ENCODE data around the gene UPF1. TPM values are rescaled to one million over a fixed set of nuclear protein-coding genes. Genes with fewer than 3 reads are reported as not detected.
"Not testable (repeated sequence)": the region's sequence is repeated elsewhere in the genome, so short reads cannot be mapped to it uniquely, and the experiment has no call there.

The UPF1 gene
- total RNA-seq, 1 experiment from 2014 or later, result 50.4 TPM

- Histone ChIP-seq H3K27me3 (no peaks in the 10 kb centered on the region), H3K4me1 (peaks cover 17% of the 10 kb centered on the region), H3K27ac (no peak overlapping the region), H3K4me3 (no peak overlapping the region), H3K36me3 (peaks cover 7% of the 10 kb centered on the region; the same call in 1 of the 2 replicates), H3K9me3 (replicated peaks) (no peaks in the 10 kb centered on the region)
- no peak for DNase-seq
Measured at GRCh38 chr19:18897094-18898029, 65.6 kb downstream of the UPF1 start.

DNA sequence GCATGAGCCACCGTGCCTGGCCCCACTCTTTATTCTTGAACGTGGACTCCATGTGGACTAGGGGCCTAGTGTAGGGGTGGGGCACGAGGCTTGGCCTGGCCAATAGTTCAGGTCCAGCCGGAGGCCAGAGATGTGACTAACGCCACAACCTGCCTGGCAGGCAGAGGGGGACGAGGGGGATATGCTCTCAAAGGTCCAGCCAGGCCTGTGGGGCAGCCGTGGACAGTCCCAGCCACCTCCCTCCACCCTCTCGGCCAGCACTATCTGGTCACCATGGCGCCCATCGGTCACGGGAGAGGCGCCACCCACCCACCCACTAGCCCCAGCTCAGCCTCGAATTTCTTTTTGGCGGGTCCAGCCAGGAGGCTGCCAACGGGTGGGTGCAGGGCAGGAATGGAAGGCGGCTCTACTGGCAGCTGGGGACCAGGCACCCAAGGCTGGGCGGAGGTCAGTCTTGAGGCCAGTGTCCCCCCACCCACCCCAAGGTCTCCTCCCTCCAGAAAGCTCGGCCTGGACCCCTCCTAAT is 66.4 kb downstream of the UPF1 start:
- H3K27ac ChIP-seq, result no peak overlapping the region
- H3K4me1 ChIP-seq, result peaks cover 17% of the 10 kb centered on the region
- no peaks in the 10 kb centered on the region for H3K9me3 ChIP-seq (replicated peaks)
- no peaks in the 10 kb centered on the region for H3K27me3 ChIP-seq
- peaks cover 7% of the 10 kb centered on the region; the same call in 1 of the 2 replicates for H3K36me3 ChIP-seq
- peak; percentile 37 to 42 for DNase-seq
- H3K4me3 ChIP-seq, result no peak overlapping the region

DNA sequence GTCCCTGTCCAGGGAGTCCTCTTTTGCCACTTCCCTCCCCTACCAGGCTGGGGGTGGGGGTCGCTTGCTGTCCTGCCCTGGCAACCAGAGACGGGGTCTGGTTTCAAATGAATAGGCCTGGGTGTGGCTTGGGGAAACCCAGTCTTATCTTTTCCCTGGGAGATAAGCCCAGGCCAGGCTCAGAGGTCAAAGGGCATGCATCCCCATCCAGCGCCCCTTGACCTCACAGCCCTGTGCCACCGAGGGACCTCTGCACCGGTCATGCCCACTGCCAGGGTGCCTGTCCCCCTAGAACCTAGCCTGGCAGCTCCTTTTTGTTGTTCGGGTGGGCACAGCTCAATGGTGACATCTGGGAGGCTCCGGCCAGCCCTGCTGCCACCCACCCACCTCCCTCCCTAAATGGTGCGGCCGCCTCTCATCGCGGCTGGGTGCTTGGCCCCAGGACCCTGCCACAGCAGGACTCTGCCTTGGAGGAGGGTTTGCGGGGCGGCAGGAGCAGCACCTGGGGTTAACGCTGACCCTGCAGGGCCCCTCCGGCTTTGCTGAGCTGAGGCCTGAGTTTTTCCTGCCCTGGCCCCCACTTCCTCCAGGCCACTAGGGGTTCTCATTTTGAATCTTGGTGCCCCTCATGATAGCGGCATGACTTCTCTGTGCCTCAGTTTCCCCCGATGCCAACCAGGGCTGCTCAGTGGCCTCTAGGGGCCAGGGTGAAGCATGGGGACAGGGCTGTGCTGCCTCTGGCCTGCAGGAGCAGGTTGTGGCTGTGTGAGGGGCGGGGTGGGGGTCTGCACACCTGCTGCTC is 67.0 kb downstream of the UPF1 start:
- Histone ChIP-seq H3K27me3 (no peaks in the 10 kb centered on the region), H3K27ac (no peak overlapping the region), H3K4me3 (no peak overlapping the region), H3K9me3 (replicated peaks) (no peaks in the 10 kb centered on the region), H3K4me1 (peaks cover 14% of the 10 kb centered on the region), H3K36me3 (peaks cover 7% of the 10 kb centered on the region; the same call in 1 of the 2 replicates)
- no peak for DNase-seq

DNA sequence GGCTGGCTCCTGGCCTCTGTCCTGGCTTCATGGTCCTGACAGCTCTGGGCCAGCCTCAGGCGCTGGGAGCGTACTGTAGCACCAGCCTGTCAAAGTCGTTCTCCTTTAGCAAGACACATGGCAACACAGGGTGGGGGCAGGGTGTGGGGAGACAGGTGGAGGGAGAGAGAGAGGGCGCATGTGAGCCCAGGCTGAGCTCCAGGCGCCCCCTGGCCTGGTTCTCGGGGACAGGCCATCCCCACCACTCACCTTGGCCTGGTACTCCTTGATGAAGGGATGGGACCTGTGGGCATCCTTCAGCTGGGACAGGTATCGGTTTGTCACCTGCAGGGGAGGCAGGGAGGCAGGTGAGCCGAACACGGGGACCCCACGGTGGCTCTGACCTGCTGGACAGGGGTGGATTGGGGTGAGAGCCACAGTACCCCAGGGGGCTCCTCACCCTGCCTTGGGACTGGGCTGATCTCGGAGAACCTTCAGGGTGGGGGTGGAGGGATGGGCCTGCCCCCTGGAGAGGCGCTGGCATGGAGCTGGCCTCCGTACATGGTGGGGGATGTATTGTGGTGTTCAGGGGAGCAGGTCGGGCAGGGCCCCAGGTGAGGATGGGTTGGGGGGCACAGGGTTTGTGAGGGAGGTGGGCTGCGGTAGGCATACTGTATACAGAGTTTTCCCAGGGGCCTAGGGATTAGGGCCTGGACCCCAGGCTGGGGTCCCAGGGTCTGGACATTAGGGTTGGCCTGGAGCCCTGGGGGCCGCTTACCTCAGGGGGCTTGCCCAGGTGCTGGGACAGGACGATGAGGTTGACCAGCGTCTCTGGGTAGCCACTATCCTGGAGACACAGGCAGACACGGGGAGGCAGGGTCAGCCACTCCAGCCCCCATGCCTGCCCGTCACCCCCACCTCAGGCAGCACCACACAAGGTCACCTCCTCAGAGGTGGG is 68.1 kb downstream of the UPF1 start:
- Histone ChIP-seq H3K27me3 (no peaks in the 10 kb centered on the region), H3K9me3 (replicated peaks) (no peaks in the 10 kb centered on the region), H3K4me3 (no peak overlapping the region), H3K36me3 (peaks cover 7% of the 10 kb centered on the region; the same call in 1 of the 2 replicates), H3K27ac (no peak overlapping the region), H3K4me1 (peaks cover 6% of the 10 kb centered on the region; the same call in 1 of the 2 replicates)
- DNase-seq, result no peak

DNA sequence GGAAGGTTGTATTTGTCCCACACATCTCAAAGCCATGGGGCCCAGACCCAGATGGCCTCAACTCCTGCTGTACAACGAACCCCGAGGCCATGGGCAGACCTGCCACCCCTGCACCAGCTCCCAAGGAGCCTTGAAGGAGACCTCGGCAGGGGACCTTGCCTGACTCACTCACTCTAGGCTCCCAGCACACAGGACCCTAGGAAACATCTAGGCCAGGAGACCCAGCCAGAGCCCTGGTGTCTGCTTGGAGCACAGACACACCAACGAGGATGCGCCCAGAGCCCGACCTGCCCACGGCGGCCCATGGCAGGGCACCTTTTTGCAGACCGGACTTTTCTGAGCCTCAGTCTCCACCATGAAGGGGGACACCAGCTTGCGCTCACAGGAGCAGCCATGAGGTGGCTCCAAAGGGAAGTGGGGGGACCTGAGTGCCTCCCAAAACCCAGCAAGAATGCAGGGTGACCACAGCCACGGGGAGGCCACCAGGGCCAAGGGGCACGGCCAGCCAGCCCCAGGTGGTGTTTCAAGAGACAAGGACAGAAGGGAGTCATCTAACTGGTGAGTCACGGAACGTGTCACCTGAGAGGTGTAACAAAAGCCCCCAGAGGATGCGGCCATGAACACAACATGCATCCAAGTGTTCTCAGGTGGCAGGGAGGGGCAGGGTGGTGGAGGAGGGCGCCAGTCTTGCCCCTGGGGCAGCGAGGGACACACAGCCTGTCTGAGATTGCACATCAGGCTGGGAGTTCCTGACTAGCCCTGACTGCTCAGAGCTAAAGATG is 69.1 kb downstream of the UPF1 start:
- H3K9me3 ChIP-seq (replicated peaks), result no peaks in the 10 kb centered on the region
- H3K4me1 ChIP-seq, result peaks cover 6% of the 10 kb centered on the region; the same call in 1 of the 2 replicates
- no peaks in the 10 kb centered on the region for H3K27me3 ChIP-seq
- H3K4me3 ChIP-seq, result no peak overlapping the region
- peaks cover 7% of the 10 kb centered on the region; the same call in 1 of the 2 replicates for H3K36me3 ChIP-seq
- DNase-seq, result no peak
- no peak overlapping the region for H3K27ac ChIP-seq

DNA sequence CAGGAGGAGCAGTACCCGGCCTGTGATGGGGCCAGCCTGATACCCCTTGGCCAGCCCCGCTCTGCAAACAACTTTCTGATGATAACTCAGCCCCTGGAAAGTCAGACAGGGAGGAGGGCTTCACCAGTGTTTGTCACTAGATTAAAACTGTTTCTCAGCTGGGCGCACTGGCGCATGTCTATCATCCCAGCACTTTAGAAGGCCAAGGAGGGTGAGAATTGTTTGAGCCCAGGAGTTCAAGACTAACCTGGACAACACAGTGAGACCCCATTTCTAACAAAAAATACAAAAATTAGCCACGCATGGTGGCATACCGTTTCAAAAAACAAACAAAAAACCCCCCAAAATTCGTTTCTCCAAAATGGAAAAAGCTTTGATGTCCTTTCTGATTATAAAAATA is 69.7 kb downstream of the UPF1 start:
- no peaks in the 10 kb centered on the region for H3K27me3 ChIP-seq
- no peak for DNase-seq
- peaks cover 6% of the 10 kb centered on the region; the same call in 1 of the 2 replicates for H3K4me1 ChIP-seq
- H3K27ac ChIP-seq, result no peak overlapping the region
- peaks cover 7% of the 10 kb centered on the region; the same call in 1 of the 2 replicates for H3K36me3 ChIP-seq
- H3K4me3 ChIP-seq, result no peak overlapping the region
- H3K9me3 ChIP-seq (replicated peaks), result no peaks in the 10 kb centered on the region

- not testable (repeated sequence) for DNase-seq; H3K9me3 ChIP-seq (replicated peaks); H3K27ac ChIP-seq; H3K27me3 ChIP-seq; H3K4me3 ChIP-seq; H3K36me3 ChIP-seq; H3K4me1 ChIP-seq
Measured at GRCh38 chr19:18902519-18902918, 70.8 kb downstream of the UPF1 start.

DNA sequence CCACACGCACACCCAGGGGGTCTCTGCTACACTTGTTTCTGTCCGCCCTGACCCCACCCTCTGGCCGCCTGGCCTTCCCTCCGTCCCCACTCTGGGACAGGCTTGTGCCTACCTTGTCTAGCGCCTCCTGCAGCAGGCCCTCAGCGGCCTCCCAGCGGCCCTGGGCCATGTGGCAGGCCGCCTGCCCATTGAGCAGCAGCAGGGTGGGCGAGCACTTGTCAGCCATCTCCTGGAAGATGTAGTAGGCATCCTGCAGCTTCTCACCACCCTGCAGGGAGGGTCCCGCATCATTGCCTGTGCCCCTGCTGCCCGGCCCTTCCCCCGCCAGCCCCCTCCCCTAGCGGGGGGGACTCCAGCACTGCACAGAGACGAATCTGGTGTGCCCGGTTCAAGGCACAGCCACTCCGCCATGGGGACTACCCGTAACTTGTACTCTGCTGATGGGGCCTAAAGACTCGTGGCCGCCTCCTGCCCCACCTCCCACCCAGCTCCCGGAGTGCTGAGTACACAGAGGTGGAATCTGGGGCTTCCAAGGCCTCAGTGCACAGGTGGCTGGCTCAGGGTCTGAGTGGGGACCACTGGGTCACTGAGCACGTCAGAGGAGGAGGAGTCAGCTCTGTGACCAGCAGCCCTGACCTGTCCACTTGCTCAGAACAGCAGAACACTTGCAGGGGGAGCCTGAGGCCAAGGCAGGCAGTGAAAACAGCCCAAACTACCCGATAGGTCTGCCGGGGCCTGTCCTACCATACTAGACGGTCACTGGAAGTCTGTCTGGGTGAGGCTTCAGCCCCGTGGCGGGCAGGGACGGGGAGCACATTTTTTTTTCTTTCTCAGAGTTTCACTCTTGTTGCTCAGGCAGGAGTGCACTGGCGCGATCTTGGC is 71.6 kb downstream of the UPF1 start:
- Histone ChIP-seq H3K9me3 (replicated peaks) (no peaks in the 10 kb centered on the region), H3K27ac (no peak overlapping the region), H3K4me1 (peaks cover under 1% of the 10 kb centered on the region; the same call in 1 of the 2 replicates), H3K4me3 (no peak overlapping the region), H3K36me3 (peaks cover 7% of the 10 kb centered on the region; the same call in 1 of the 2 replicates), H3K27me3 (no peaks in the 10 kb centered on the region)
- DNase-seq, result no peak

GRCh38 chr19:18904334-18905057 is 72.7 kb downstream of the UPF1 start:
- DNase-seq, result no peak
- Histone ChIP-seq H3K4me3 (no peak overlapping the region), H3K4me1 (no peaks in the 10 kb centered on the region), H3K27ac (no peak overlapping the region), H3K27me3 (no peaks in the 10 kb centered on the region), H3K9me3 (replicated peaks) (no peaks in the 10 kb centered on the region), H3K36me3 (peaks cover 9% of the 10 kb centered on the region; the same call in 1 of the 2 replicates)

DNA sequence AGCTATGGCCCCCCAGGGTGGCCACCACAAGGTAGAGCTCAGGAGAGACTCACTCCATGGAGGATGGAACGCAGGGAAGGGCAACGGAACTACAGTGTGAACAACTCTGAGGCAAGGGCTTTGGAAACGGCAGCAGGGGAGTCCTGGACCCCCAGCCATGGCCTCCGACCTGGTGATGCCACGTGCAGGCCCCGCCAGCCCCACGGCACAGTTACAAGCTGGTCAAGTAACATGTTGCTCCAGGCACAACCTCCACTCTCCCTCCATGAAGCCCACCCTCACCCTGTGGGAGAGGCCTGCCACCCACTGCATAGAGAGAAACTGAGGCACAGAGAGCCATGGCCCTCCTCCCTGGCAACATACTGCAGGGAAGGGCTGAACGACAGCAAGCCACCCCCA is 73.3 kb downstream of the UPF1 start:
- peaks cover 9% of the 10 kb centered on the region; the same call in 1 of the 2 replicates for H3K36me3 ChIP-seq
- no peaks in the 10 kb centered on the region for H3K9me3 ChIP-seq (replicated peaks)
- H3K27me3 ChIP-seq, result no peaks in the 10 kb centered on the region
- H3K4me3 ChIP-seq, result no peak overlapping the region
- no peak for DNase-seq
- H3K4me1 ChIP-seq, result no peaks in the 10 kb centered on the region
- H3K27ac ChIP-seq, result no peak overlapping the region

DNA sequence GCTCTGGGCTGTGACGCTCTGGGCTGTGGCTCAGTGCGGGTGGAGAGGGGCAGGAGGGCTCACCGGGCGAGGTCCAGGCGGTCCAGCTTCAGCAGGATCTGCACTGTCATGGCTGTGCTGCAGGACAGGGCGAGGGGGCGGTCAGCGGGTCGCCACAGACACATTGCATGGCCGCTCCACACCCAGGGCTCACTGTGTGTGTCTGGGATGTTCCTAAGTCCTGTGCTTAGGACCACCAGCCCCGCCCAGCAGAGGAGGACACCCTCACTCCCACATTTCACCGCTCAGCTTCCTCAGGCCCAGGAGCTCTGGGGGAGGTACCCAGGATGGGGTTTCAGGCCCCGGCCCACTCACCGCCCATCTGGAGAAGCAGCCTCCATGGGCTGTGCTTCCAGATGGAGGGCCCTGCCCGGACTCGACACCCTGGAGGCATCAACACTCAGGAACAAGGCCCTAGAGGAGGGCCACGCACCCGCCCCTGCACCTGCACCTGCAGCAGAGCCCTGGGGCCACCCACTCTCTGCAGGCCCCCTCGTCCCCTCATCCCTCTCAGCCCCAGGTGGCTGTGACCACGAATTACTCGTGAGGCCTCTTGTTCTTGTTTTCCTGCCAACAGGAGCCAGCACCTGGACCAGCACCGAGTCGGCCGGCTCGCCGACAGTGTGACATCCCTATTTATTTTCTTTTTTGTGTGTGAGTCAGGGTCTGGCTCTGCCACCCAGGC is 73.9 kb downstream of the UPF1 start:
- Histone ChIP-seq H3K27me3 (no peaks in the 10 kb centered on the region), H3K27ac (no peak overlapping the region), H3K4me1 (no peaks in the 10 kb centered on the region), H3K36me3 (peaks cover 9% of the 10 kb centered on the region; the same call in 1 of the 2 replicates), H3K9me3 (replicated peaks) (no peaks in the 10 kb centered on the region), H3K4me3 (no peak overlapping the region)
- no peak for DNase-seq

Measured in SJCRH30 (cell line).